OCI-M2 (cell line): Measurements from ENCODE around the gene ARHGEF28.

Experiments used
- DNase-seq: peaks from one replicate; lab custom pipeline; 2025; ENCODE audit not compliant: unreplicated experiment; lab: John Stamatoyannopoulos, UW

ARHGEF28 gene

GRCh38 chr5:73816656-73817420 lies 190.8 kb downstream of the ARHGEF28 start:
- DNase-seq, result no peak

GRCh38 chr5:73818357-73818756 lies 192.4 kb downstream of the ARHGEF28 start:
- no peak for DNase-seq

- DNase-seq, result no peak
These were observed 194.3 kb downstream of the ARHGEF28 start for GRCh38 chr5:73820326-73820725.

- DNase-seq, result no peak
These were observed 195.0 kb downstream of the ARHGEF28 start for GRCh38 chr5:73821003-73821402.

- no peak for DNase-seq
These were observed 196.4 kb downstream of the ARHGEF28 start for GRCh38 chr5:73822278-73822988.

GRCh38 chr5:73822989-73823339 lies 197.0 kb downstream of the ARHGEF28 start:
- no peak for DNase-seq

GRCh38 chr5:73823508-73823925 lies 197.5 kb downstream of the ARHGEF28 start:
- DNase-seq, result no peak

- no peak for DNase-seq
These were observed 199.2 kb downstream of the ARHGEF28 start for GRCh38 chr5:73825199-73825598.

- no peak for DNase-seq
These were observed 199.7 kb downstream of the ARHGEF28 start for GRCh38 chr5:73825736-73826135.

GRCh38 chr5:73826301-73827105 lies 200.5 kb downstream of the ARHGEF28 start:
- no peak for DNase-seq

GRCh38 chr5:73827106-73827450 lies 201.1 kb downstream of the ARHGEF28 start:
- DNase-seq, result no peak

GRCh38 chr5:73828465-73828864 lies 202.5 kb downstream of the ARHGEF28 start:
- DNase-seq, result no peak

- DNase-seq, result no peak
These were observed 204.7 kb downstream of the ARHGEF28 start for GRCh38 chr5:73830646-73831045.

GRCh38 chr5:73831066-73831465 lies 205.1 kb downstream of the ARHGEF28 start:
- no peak for DNase-seq

- DNase-seq, result no peak
These were observed 208.7 kb downstream of the ARHGEF28 start for GRCh38 chr5:73834693-73835092.

GRCh38 chr5:73835726-73836125 lies 209.7 kb downstream of the ARHGEF28 start:
- DNase-seq, result no peak

GRCh38 chr5:73836607-73837006 lies 210.6 kb downstream of the ARHGEF28 start:
- DNase-seq, result no peak

GRCh38 chr5:73838901-73839300 lies 212.9 kb downstream of the ARHGEF28 start:
- no peak for DNase-seq

- no peak for DNase-seq
These were observed 215.6 kb downstream of the ARHGEF28 start for GRCh38 chr5:73841641-73842040.

GRCh38 chr5:73844165-73844564 lies 218.2 kb downstream of the ARHGEF28 start:
- DNase-seq, result no peak

GRCh38 chr5:73851471-73852181 lies 225.6 kb downstream of the ARHGEF28 start:
- DNase-seq, result no peak
